Endometrium (tissue), 2 donors: ENCODE measurements around the gene ATP9B.
"Not testable (repeated sequence)": the region's sequence is repeated elsewhere in the genome, so short reads cannot be mapped to it uniquely, and the experiment has no call there.

Experiments used
- FAIRE-seq: peaks from 2 replicates; lab custom pipeline; 2012; peaks lifted over from hg19 to GRCh38; lab: Jason Lieb, UNC
- donor health status: control.
- donor health status: control.

ATP9B gene

GRCh38 chr18:79242246-79242645 is 173.1 kb downstream of the ATP9B start:
- no peak for FAIRE-seq

- FAIRE-seq: no peak
These were observed 176.4 kb downstream of the ATP9B start for GRCh38 chr18:79245517-79246001.

DNA sequence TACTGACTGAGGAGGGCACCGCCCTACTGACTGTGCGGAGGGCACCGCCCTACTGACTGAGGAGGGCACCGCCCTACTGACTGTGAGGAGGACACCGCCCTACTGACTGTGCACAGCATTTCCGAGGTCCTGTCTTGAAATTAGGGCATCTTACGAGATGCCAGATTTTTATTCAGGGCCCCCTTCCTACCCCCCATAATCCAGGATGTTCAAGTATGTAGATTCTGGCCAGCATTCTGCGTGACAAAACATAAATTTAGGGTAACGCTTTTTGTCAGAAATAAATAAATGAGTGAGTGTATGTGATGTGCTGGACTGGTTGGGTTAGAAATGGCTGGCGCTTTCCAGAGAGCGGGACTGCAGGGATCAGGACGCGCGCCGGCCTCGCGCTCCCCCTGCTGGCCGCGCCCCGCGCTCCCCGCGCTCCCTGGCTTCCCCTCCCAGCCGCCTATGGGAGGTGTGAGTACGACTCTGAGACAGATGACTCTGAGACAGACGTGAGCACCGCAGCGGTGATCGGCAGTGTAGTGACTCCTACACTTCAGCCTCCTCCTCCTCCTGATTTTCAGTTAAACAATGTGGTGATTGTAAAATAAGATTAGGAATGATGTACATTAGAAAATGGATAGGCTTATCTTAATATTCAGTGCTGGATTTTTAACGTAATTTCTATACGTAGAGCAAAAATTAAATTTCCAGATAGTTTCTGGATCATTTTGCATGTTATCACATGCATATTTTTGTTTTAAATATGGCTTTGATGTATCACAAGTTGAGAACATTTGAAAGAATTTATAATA is 177.3 kb downstream of the ATP9B start:
- FAIRE-seq: no peak

GRCh38 chr18:79248495-79249060 is 179.4 kb downstream of the ATP9B start:
- FAIRE-seq: no peak

- FAIRE-seq: no peak
These were observed 181.2 kb downstream of the ATP9B start for GRCh38 chr18:79250301-79250981.

GRCh38 chr18:79251021-79251420 is 181.8 kb downstream of the ATP9B start:
- FAIRE-seq: no peak

GRCh38 chr18:79252904-79253633 is 183.9 kb downstream of the ATP9B start:
- no peak for FAIRE-seq

- FAIRE-seq: no peak
These were observed 188.3 kb downstream of the ATP9B start for GRCh38 chr18:79257480-79257879.

DNA sequence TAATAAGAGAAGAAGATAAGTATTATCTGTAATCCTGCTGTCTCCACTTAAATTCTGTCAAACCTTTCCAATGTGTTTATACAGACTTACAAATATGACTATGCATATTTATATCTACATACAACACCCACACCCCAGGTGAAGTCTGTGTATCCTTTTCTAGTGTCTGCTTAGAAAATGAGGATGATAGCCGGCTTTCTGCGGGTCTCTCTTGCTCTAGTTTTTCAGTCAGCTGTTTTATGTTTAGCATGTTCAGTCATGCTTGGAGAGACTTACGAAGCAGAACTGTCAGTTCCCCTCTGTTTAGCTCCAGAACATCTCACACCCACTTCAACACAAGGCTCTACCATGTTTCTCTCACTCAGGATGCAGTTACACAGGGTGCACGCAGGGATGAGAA is 189.3 kb downstream of the ATP9B start:
- no peak for FAIRE-seq

DNA sequence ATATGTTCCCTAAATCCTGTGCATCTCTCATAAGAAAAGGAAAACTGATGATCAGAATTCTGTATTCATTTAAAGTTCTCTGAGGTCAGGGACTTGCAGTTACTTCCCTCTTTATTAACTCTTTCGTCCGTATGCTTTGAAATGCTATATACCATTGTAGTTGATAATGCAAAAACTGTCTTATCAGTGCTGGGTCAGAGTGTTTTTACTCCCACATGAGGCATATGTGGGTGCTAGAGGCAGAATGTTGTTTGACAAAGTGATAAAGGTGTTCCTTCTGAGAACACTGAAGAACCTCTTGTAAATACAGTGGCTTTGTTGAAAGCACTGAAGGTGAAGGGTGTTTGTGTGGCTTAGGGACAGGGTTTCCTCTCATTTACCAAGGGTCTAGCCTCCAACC is 190.0 kb downstream of the ATP9B start:
- FAIRE-seq: no peak

GRCh38 chr18:79260023-79260422 is 190.8 kb downstream of the ATP9B start:
- FAIRE-seq: no peak

DNA sequence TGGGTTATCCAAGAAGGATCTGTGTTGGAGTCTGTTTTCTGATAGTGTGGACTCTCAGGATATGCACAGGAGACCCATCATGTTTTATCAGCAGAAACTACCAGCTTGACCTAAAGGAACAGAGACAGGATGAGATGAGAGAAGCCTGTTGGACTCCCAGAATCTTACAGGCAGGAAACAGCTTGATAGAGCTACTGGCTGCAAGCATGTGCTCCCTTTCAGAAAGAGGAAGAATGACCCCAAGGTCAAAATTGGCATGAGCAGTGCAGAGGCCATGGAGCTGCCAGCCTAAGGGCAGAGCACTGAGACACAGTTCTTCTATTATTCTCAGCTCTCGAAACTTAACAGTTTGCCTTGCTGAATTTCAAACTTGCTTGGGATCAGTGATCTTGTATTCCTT is 191.3 kb downstream of the ATP9B start:
- no peak for FAIRE-seq

- not testable (repeated sequence) for FAIRE-seq
These were observed 195.9 kb downstream of the ATP9B start for GRCh38 chr18:79265068-79265467.

GRCh38 chr18:79271812-79272211 is 202.6 kb downstream of the ATP9B start:
- not testable (repeated sequence) for FAIRE-seq

DNA sequence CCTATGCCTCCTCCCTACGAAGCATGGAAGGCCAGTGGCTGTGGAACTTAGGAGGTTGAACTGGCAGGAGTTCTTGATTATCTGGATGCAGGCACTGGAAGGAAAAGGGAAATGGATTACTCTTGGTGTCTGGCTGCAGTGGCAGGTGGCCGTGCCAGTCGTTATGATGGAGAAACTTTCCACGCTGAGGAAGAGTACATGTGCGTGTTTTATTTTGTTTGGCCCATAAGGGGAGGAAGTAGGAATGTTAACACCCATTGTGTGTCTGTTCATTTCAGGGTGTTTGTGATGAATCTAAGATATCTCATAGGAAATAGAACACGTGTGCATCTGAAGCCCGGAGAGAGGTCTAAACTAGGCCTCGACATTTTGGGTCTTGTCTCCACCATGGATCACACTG is 203.7 kb downstream of the ATP9B start:
- FAIRE-seq: no peak

DNA sequence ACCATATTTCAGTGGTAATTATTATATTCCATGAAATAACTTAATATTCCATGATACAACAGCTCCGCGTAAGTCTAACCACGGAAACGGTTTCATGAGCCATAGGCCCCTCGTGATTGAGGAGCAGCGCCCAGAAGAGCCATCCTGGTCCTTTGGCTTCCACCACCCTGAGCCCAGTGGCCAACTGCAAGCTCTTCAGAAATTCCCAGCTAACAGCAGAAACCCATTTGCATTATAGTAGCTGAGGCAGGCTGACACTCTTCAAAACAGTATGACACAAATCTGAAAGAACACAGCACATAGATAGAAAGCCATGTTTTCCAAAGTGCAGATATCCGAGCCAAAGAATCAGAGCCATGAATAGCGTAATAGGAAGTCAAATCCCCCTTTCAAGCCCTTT is 205.6 kb downstream of the ATP9B start:
- no peak for FAIRE-seq

DNA sequence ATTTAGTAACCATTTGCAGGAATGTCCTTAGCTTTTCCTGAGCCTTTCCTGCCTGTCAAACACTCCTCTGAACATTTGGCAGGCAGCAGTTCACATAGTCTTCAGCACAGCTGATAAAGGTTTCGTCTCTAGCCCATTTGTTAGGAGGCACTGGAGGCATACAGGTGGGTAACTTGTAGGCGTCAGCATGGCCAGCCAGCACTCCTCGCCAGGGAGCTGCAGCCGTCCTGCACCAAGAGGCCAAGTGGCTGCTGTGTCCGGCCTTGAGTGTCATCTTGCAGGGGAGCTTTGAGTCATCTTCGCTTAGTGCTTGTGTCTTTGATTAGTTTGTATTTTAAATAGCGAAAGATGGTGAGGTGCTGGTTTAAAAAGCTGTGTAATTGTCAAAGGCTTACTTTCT is 206.3 kb downstream of the ATP9B start:
- FAIRE-seq: no peak

- FAIRE-seq: no peak
These were observed 206.8 kb downstream of the ATP9B start for GRCh38 chr18:79275992-79276391.

- no peak for FAIRE-seq
These were observed 209.7 kb downstream of the ATP9B start for GRCh38 chr18:79278896-79279295.

DNA sequence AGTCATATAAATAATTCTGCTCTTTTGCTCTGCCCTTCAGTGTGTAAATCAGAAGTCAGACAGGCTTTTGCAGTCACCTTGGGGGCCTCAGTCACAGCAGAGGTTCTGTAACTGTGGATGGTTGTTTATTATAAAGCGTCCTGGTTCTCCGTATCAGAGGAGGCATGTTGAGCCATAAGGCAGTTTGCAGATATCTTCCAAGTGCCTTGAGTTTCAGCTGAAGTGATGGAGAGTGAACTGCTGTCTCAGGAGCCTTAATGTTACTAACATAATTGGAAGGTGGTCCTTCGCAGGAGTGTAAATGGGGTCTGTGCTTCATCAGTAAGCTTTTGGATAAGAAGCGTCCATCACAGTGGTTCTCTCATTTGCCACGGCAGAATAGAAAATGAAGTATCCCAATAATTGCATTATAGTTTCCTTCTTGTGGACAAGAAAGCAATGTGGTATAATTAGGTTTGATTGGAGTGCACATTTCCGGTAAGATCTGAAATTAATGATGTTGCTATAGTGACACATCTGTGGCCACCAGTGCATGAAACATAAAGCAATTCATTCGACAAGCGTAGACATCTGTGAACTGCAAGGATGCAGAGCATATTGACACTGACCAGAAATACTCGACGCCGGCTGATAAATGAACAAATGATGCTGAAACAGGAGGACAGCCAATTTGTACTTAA is 214.1 kb downstream of the ATP9B start:
- no peak for FAIRE-seq

GRCh38 chr18:79283929-79284328 is 214.7 kb downstream of the ATP9B start:
- FAIRE-seq: no peak

DNA sequence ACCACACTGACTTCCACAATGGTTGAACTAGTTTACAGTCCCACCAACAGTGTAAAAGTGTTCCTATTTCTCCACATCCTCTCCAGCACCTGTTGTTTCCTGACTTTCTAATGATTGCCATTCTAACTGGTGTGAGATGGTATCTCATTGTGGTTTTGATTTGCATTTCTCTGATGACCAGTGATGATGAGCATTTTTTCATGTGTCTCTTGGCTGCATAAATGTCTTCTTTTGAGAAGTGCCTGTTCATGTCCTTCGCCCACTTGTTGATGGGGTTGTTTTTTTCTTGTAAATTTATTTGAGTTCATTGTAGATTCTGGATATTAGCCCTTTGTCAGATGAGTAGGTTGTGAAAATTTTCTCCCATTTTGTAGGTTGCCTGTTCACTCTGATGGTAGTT is 216.0 kb downstream of the ATP9B start:
- FAIRE-seq: not testable (repeated sequence)
